Measurements from ENCODE around the gene LIMK1.

The LIMK1 gene

DNA sequence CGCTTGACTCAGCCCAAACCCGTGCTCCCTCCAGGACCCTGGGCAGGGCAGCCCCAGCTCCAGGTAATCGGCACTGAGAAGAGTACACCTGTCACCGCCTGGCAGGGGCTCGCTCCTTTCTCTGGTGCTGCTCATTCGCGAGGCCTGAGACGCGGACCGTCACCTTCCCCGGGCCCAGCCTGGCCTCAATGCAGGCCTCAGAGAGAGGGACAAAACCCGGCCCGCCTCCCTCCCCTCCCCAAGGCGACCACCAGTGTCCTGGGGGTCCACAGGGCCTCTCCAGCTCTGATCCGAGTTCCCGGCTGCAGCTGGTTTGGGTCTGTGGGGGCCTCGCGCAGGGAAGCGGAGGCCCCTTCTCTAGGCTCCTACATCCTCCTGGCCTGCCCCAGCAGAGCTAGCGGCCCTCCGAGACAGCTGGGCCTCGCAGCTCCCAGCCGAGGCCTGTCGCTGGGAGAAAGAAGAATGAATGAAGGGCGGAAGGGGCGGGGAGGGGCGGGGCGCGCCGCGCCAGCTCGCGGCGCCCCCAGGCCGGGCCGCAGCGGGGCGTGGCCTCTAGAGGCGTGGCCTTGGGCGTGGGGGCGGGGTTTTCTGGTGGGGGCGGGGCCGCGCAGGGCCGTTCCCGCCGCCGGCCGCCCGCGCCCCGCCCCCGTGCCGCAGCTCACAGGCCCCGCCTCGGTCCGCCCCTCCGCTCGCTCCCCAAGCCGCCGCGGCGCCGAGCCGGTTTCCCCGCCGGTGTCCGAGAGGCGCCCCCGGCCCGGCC, at the start of gene LIMK1:
LIMK1 (plus strand) TSS at position 688 of the 760 bp plus-strand sequence. CDS start 187 bp downstream, outside the sequence.
- TF ChIP-seq POLR2A (IDR thresholded peaks at IDR 0.05; ENCODE audit: extremely low read depth, insufficient read length) (peak; percentile 24), MYC (IDR thresholded peaks at IDR 0.05; ENCODE audit: low read depth, low read length) (no peak), MAX (IDR thresholded peaks at IDR 0.05; ENCODE audit: low read depth, low read length) (no peak; the same call in 1 of the 2 replicates)
- TF ChIP-seq, protein P1, sequence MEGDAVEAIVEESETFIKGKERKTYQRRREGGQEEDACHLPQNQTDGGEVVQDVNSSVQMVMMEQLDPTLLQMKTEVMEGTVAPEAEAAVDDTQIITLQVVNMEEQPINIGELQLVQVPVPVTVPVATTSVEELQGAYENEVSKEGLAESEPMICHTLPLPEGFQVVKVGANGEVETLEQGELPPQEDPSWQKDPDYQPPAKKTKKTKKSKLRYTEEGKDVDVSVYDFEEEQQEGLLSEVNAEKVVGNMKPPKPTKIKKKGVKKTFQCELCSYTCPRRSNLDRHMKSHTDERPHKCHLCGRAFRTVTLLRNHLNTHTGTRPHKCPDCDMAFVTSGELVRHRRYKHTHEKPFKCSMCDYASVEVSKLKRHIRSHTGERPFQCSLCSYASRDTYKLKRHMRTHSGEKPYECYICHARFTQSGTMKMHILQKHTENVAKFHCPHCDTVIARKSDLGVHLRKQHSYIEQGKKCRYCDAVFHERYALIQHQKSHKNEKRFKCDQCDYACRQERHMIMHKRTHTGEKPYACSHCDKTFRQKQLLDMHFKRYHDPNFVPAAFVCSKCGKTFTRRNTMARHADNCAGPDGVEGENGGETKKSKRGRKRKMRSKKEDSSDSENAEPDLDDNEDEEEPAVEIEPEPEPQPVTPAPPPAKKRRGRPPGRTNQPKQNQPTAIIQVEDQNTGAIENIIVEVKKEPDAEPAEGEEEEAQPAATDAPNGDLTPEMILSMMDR (IDR thresholded peaks at IDR 0.05; ENCODE audit: low read depth, low read length), result no peak
- peak; percentile 90 for DNase-seq (ENCODE audit: low read depth)
- H3K4me3 ChIP-seq (ENCODE audit: low read depth, low read length), result peak within 1 kb of the TSS; percentile 72

GRCh38 chr7:74037609-74038008, 46.0 kb upstream of the LIMK1 start:
- no peak overlapping the region for H3K4me3 ChIP-seq (ENCODE audit: low read depth, low read length)
- no peak for TF ChIP-seq POLR2A (IDR thresholded peaks at IDR 0.05; ENCODE audit: extremely low read depth, insufficient read length)
- DNase-seq (ENCODE audit: low read depth), result no peak

DNA sequence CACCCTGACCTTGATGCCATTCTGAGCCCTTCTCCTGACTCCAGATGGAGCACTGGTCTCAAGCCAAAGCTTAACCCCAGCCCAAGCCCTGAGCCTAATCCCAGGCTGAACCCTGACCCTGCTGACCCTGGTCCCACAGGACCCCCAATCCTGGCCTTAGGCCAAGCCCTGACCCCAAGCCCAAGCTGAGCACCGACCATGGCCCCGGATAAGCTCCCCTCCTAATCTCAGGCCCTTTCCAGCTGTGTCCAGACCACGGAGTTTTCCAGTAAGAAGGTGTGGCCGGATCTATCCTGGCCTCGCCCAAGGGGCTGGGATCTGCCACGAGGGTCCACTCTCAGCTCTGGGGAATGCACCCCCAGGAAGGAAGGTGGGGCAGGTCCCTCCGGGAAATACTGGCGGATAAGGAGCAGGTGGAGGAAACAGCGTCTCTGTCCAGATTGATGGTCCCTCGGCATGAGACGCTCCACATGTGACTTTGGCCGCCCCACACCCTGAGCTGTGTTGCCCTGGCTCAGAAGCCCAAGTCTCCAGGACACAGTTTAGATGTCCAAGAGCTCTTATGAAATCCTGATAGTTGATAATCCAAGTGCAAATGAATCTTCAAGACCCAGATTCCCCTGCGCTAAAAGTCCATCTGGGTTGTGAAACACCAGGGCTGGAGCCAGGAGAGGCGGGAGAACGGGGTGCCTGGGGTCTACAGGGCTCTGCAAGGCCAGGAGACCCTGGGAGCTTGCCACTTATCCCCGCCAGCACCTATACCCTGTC, 45.2 kb upstream of the LIMK1 start:
- DNase-seq (ENCODE audit: low read depth), result no peak
- no peak overlapping the region for H3K4me3 ChIP-seq (ENCODE audit: low read depth, low read length)
- TF ChIP-seq POLR2A (IDR thresholded peaks at IDR 0.05; ENCODE audit: extremely low read depth, insufficient read length) (no peak), MAX (IDR thresholded peaks at IDR 0.05; ENCODE audit: low read depth, low read length) (no peak)

GRCh38 chr7:74039337-74039736, 44.3 kb upstream of the LIMK1 start:
- no peak for DNase-seq (ENCODE audit: low read depth)
- TF ChIP-seq MYC (IDR thresholded peaks at IDR 0.05; ENCODE audit: low read depth, low read length) (no peak), MAX (IDR thresholded peaks at IDR 0.05; ENCODE audit: low read depth, low read length) (no peak), POLR2A (IDR thresholded peaks at IDR 0.05; ENCODE audit: extremely low read depth, insufficient read length) (no peak)
- TF ChIP-seq, protein P1 (IDR thresholded peaks at IDR 0.05; ENCODE audit: low read depth, low read length), result no peak

DNA sequence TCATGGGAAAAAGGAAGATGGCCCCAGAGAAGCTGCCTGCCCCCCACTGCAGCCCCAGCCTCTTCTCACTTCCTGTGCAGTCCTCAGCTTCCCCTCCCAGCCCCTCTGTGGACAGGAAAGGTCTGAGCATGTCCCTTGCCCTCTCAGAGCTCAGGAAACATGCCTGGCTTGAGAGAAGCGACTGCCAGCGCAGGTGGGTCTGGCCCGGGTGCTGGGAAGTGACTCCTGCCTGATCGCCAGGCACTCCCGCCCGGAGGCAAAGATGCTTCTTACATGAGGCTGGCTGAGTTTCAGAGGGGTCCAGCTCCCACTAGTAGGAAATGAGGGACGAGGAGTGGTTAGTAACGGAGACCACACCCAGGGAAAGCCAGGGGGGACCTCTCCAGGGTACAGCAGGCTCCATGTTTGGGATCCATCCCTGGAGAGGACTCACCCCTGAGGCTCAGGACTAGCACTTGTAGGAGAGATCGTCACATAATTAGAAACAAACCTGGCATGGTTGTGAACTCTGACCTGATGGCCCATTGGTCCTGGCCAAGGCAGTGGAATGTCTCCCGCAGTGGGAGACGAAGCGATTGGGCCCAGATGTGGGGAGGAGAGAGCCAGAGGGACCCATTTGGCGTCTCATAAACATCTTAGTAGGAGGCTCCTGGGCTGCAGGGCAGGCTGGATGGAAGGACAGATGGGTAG, 43.4 kb upstream of the LIMK1 start:
- TF ChIP-seq POLR2A (IDR thresholded peaks at IDR 0.05; ENCODE audit: extremely low read depth, insufficient read length) (no peak), MYC (IDR thresholded peaks at IDR 0.05; ENCODE audit: low read depth, low read length) (no peak), MAX (IDR thresholded peaks at IDR 0.05; ENCODE audit: low read depth, low read length) (no peak)
- TF ChIP-seq, protein P1 (IDR thresholded peaks at IDR 0.05; ENCODE audit: low read depth, low read length), result no peak
- no peak for DNase-seq (ENCODE audit: low read depth)
- no peak overlapping the region for H3K4me3 ChIP-seq (ENCODE audit: low read depth, low read length)

More at GRCh38 chr7:74039337-74039736, 44.3 kb upstream of the LIMK1 start:
- H3K4me3 ChIP-seq (ENCODE audit: low read depth, low read length), result no peak overlapping the region

DNA sequence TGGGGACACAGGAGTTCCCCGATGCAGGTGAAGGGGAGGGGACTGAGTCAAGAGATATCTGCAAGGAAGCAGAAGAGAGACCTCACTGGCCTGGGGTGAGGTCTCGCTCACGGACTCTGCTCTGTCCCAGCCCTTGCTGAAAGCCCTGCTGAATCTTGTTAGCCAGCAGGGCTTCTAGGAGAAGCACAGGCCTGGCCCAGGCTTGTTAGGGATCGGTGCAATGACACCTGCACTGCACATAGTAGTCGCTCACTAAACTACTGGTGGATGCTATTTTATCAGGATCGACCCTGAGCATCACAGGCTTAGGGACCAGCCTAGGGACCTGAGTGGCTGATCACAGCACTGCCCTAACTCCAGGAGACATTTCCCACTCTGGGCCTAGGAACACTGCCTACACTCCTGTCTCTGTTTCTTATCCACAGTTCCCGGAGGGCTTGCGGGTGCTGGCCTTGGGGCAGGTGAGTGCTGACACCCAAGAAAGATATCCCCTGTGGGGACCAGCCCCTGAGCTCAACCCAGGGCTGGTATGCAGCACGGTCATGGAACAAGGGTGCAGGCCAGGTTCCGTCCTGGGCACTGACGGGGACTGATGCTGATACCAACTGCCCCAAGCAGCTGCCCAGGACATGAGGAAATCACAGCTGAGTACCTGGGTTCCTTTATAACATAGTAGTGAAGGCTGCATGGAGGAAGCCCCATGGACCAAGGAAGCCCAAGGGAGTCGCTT, 42.6 kb upstream of the LIMK1 start:
- H3K4me3 ChIP-seq (ENCODE audit: low read depth, low read length), result no peak overlapping the region
- DNase-seq (ENCODE audit: low read depth), result no peak
- TF ChIP-seq, protein P1 (IDR thresholded peaks at IDR 0.05; ENCODE audit: low read depth, low read length), result no peak
- no peak for TF ChIP-seq MYC (IDR thresholded peaks at IDR 0.05; ENCODE audit: low read depth, low read length)
- no peak for TF ChIP-seq MAX (IDR thresholded peaks at IDR 0.05; ENCODE audit: low read depth, low read length)
- no peak for TF ChIP-seq POLR2A (IDR thresholded peaks at IDR 0.05; ENCODE audit: extremely low read depth, insufficient read length)

Data from NB4 (cell line).